NCI-H226 (cell line): ENCODE measurements around the gene WNK1.

Experiments used
- DNase-seq: peaks from one replicate; pipeline ENCODE4 v3.0.0-alpha.2; 2015

WNK1 gene

GRCh38 chr12:867905-868304 is 115.5 kb downstream of the WNK1 start:
- DNase-seq: no peak

GRCh38 chr12:868722-869121 is 116.3 kb downstream of the WNK1 start:
- DNase-seq: no peak

GRCh38 chr12:870378-870777 is 118.0 kb downstream of the WNK1 start:
- no peak for DNase-seq

GRCh38 chr12:873954-874353 is 121.6 kb downstream of the WNK1 start:
- DNase-seq: no peak

- DNase-seq: peak; percentile 26
Measured at GRCh38 chr12:879641-880040, 127.3 kb downstream of the WNK1 start.

- DNase-seq: no peak
Measured at GRCh38 chr12:880656-881055, 128.3 kb downstream of the WNK1 start.

GRCh38 chr12:884746-885414 is 132.5 kb downstream of the WNK1 start:
- DNase-seq: no peak

GRCh38 chr12:885701-886100 is 133.3 kb downstream of the WNK1 start:
- DNase-seq: no peak

GRCh38 chr12:886206-886605 is 133.8 kb downstream of the WNK1 start:
- DNase-seq: no peak

GRCh38 chr12:894226-894625 is 141.8 kb downstream of the WNK1 start:
- no peak for DNase-seq

GRCh38 chr12:896031-896430 is 143.7 kb downstream of the WNK1 start:
- no peak for DNase-seq

GRCh38 chr12:897386-897785 is 145.0 kb downstream of the WNK1 start:
- DNase-seq: no peak

- DNase-seq: no peak
Measured at GRCh38 chr12:902581-902980, 150.2 kb downstream of the WNK1 start.

- no peak for DNase-seq
Measured at GRCh38 chr12:903055-903454, 150.7 kb downstream of the WNK1 start.

GRCh38 chr12:904010-904414 is 151.6 kb downstream of the WNK1 start:
- no peak for DNase-seq

GRCh38 chr12:905261-906031 is 153.1 kb downstream of the WNK1 start:
- no peak for DNase-seq

GRCh38 chr12:906062-906585 is 153.7 kb downstream of the WNK1 start:
- DNase-seq: no peak

- no peak for DNase-seq
Measured at GRCh38 chr12:907413-908185, 155.2 kb downstream of the WNK1 start.

GRCh38 chr12:909861-910260 is 157.5 kb downstream of the WNK1 start:
- no peak for DNase-seq

- DNase-seq: no peak
Measured at GRCh38 chr12:910416-910815, 158.0 kb downstream of the WNK1 start.

- DNase-seq: no peak
Measured at GRCh38 chr12:911191-911826, 158.9 kb downstream of the WNK1 start.

- DNase-seq: no peak
Measured at GRCh38 chr12:912466-913235, 160.3 kb downstream of the WNK1 start.
